ENCODE data around the gene TMUB1.
A peak's percentile ranks its signal among the peaks of the same experiment; 100 is the strongest.

TMUB1 gene

DNA sequence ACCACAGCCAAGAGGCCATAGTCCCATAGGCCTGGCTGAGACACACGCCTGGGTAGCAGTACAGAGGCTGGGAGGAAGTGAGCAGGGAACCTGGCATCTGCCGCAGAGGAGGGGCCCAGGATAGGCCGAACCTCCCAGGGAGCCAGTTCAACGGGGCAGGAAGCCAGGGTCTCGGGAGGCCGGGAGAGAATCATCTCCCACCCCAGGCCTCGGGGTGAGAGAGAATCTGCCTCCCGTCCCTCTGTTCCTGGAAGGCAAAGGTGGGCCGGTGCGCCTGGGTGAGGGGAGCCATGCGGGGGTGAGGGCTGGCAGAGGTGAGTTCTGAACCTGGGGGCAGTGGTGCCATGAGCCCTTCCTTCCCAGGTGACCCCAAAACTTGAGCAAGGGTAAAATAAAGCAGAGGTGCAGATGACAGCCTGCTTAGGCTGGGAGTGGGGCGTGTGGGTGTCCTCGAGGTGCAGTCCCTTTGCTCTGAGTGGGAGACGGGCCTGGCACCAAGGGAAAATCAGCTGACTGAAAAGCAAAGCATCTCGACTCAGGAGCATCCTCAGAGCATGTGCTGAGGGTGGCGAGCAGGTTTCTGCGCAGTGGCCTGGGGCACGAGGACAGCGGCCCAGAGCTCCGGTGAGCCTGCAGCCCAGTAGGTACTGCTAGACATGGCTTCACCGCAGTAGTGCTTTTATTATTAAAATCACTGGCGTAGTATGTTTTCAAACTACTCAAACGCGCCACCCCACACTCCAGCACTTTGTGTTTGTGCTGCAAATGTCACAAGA, 18.5 kb upstream of the TMUB1 start:
- DNase-seq = no peak

GRCh38 chr7:151100921-151101320, 17.6 kb upstream of the TMUB1 start:
- no peak for DNase-seq

GRCh38 chr7:151099486-151100211, 16.4 kb upstream of the TMUB1 start:
- no peak for DNase-seq

DNA sequence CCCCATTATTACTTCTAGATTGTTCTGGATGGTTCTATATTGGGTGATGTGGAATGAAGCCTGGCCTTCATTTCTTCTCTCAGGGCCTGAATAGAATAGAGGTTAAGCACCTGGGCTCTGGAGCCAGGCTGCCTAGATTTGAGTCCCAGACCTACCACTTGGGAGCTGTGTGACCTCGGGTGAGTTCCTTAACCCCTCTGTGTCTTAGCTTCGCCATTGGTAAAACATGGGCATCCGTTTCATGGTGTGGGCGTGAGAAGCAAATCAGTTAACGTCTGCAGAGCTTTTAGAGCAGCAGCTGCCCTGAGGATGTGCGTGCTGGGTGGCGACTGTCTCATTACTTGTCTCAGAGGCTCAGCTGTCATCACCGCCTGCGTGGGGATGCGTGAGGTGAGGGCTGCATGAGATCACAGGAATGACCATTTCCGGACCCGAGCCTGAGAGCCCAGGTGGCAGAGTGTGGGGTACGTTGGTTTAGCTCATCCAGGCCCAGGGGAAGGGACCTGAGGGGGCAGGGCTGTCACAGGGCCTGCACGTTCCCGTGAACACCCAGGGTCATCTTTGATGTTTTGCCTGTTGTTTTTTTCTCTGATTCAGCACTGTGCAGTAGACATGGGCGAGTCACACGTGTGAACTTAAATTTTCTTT, 12.7 kb upstream of the TMUB1 start:
- no peak for DNase-seq

GRCh38 chr7:151095123-151095797, 12.0 kb upstream of the TMUB1 start:
- DNase-seq = no peak

- no peak for DNase-seq
Measured at GRCh38 chr7:151094675-151095074, 11.4 kb upstream of the TMUB1 start.

- DNase-seq = no peak
Measured at GRCh38 chr7:151093748-151094147, 10.5 kb upstream of the TMUB1 start.

DNA sequence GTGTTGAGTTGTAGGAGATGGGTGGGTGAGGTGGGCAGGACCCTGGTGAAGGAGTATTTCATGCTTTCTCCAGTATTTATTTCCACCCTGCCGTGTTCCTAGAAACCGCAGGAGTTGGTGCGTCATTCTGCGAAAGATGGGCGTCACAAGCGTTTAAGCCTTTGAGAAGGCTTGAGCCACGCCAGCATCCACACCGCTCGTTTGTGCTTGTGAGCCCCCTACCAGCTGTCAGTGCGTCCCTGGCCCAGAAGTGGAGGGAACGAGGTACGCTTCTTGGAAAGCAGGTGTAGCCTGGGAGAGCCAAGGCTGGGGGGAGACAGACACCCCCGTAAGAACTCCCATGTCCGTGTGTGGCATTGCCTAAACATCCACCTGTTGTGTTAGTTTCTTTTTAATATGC, 8.7 kb upstream of the TMUB1 start:
- no peak for DNase-seq

DNA sequence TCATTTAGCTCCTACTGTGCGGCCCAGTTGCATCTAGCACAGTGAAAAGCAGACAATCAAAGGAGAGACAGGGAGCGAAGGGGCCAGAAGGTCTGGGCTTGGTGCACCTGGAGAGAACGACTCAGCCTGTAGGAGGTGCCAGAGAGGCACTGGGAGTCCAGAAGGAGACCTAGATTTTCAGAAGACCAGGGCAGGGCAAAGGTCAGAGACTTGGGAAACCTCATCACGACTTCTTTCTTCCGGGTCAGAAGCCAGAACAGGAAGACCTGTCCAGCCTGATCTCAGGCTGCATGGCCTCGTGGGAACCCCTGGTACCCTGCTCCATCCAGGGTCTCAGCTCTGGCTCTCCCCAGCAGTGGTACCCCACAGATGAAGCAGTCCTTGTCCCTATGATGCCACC, 8.1 kb upstream of the TMUB1 start:
- DNase-seq = no peak

GRCh38 chr7:151091003-151091402, 7.7 kb upstream of the TMUB1 start:
- DNase-seq = no peak

GRCh38 chr7:151089893-151090730, 6.8 kb upstream of the TMUB1 start:
- DNase-seq = no peak

GRCh38 chr7:151088856-151089699, 5.8 kb upstream of the TMUB1 start:
- DNase-seq = no peak

DNA sequence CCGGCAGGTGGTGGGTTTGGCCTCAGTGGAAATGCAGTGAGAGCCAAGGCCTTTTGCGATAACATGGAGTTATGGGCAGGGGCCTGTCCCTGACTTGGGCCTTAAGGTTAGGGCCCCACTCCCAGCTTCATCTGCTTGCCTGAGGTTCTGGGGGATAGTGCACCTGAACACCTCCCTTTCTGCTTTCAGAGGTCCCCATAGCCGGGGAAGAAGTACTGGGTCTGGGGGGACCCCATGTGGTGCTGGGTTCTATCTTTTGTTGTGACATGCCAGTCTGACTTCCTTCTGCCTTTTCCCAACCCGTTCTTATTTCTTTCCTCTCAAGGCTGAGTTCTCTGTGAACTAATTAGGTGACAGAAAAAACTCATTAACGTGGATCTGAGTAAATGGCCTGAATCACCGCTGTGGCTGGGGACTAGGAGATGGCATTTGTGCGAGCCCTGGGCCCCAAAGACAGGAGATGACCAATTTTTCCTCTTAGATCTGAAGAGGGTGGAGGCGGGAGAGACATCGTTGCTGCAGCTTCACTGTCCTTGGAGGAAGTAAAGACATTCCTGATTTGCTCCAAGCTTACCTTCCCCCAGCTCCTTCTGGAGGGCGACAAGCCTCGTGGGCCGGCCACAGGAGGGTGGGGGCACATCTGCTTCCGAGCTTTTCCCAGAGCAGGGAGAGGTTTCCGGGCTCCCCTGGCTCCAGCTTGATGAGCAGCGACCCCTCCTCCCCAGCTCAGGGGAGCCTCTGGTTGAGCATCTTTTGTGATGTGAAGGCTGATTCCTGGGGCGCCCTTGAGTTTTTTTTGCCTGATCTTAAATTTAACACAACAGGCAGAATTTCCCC, 4.9 kb upstream of the TMUB1 start:
- DNase-seq = no peak

- peak; percentile 49 for DNase-seq
Measured at GRCh38 chr7:151087245-151088018, 4.1 kb upstream of the TMUB1 start.

GRCh38 chr7:151086802-151087244, 3.5 kb upstream of the TMUB1 start:
- DNase-seq = peak; percentile 34

- DNase-seq = peak; percentile 67
Measured at GRCh38 chr7:151085691-151086620, 2.7 kb upstream of the TMUB1 start, which contains the start of gene AGAP3. TSS of gene AGAP3 (plus strand) at chr7:151086475. CDS start at chr7:151086742, 267 bp downstream.

- no peak for DNase-seq
Measured at GRCh38 chr7:151085329-151085690, 2.0 kb upstream of the TMUB1 start.

DNA sequence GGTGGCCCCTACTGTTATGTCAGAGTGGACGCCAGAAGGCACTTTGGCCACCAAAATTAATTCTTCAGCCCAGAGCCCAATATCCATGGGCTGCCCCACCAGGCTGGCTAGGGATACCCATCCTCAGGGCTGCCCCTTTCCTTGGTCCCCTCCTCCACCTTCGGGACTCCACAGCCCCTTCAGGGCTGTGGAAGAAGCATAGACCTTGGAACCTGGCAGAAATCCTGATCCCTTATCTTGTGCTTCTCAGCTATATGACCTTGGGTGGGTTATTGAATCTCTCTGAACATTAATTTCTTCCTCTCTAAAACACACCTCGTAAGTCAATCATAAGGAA, 499 bp upstream of the TMUB1 start:
- no peak for DNase-seq
